NAMALWA (cell line): ENCODE measurements around the gene GSTP1.

Experiments
- DNase-seq: peaks from one replicate; pipeline ENCODE4 v3.0.0-alpha.2; 2015; ENCODE audit warnings: low spot score

Gene GSTP1

DNA sequence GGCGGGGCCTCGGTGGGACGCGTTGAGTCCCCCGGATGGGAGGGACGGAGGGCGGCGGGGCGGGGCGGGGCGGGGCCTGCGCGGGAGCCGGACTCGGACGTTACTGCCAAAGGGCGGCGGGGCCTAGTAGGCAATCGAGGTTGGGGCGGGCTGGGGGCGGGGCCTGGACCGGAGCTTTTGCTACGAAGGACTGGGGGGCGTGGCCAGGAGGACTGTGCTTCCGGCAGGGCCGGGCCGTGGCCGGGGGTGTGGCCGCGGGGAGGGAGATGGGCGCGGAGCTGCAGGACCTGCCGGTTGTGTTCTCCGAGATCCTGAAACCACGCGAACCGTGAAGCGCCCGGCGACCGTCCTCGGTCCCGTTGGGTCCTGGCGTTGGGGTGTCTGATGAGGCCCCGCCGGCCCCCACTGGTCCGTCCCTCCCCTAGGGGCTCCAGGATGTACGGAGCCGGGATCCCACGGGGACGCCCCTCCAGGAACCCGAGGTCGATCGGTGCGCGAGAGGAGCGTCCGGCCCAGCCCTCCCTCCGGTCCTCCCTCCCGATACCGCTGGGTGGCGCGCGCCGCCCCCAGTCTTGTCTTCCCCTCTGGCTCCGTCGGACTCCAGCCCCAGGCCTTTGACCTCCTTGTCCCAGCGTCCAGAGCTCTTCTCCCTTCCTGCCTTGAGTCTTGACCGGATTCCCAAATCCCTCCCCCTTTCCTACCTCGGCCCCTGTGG lies 46.8 kb downstream of the GSTP1 start:
- DNase-seq: peak; percentile 96

DNA sequence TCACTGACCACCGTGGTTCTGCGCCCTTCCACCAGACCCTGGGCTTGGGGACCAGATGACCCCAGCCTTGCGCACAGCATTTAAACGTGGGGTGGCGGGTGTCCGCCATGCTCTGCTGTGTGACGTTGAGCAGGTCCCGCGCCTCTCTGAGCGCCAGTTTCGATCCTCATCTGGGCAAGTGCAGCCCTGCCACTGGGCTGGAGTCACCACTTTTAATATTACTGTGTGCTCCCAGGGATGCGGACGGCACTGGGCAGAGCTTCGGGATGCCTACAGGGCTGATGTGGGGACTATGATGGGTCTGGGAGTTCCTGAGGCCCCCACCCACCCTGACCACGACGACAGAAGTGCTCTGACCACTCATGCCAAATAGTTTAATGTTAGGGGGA lies 47.3 kb downstream of the GSTP1 start:
- no peak for DNase-seq

- DNase-seq: no peak
Measured at GRCh38 chr11:67631411-67631810, 47.8 kb downstream of the GSTP1 start.

DNA sequence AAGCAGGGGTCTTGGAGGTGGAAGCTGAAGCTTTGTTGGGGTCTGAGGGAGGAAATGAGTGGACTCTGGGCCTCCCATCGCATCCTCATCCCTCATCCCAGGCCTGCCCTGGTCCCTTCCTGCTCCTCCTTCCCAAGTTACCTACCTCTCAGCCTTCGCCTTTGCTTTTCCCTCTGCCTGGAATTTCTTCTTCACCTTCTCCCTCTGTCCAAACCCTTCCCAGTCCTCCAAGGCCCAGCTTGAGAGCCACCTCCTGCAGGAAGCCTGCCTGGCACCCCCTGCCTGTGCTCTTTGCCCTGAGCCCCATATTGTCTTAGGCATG lies 48.2 kb downstream of the GSTP1 start:
- no peak for DNase-seq

GRCh38 chr11:67632175-67632981 lies 48.8 kb downstream of the GSTP1 start:
- DNase-seq: no peak

DNA sequence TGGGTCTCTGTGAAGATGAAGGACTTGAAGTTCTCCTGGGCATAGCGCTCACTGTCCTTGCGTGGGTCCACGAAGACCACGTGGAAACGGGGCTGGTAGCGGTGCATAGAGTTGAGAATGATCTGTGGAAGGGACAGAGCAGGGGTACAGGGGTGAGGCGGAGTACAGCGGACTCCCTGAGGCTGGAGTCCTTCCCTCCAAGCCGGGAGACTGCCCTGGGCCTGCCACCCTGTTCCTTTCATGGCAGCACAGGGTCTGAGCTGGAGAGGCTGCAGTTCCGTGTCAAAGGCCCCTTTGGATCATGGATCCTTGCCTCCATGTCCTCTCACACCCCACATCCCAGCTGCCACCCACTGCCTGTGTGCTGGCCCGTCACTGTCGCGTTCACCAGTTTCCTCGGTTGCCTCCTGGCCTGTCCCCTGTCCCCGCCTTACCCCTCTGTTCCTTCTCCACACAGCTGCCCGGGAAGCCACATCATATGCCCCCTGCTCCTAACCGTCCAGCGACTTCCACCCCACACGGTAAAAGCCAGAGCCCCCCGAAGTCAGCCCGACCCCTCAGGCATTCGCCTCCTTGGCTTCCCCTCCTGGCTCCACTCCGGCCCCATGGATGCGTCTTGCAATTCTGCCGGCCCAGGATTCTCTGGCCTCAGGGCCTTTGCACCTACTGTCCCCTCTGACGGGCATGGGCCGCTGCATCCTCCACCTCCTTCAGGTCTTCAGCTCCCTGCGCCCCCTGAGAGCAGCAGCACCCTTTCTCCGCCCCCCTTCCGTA lies 49.6 kb downstream of the GSTP1 start:
- DNase-seq: no peak

GRCh38 chr11:67633758-67634365 lies 50.2 kb downstream of the GSTP1 start:
- DNase-seq: no peak

- DNase-seq: no peak
Measured at GRCh38 chr11:67634366-67635230, 51.0 kb downstream of the GSTP1 start.

DNA sequence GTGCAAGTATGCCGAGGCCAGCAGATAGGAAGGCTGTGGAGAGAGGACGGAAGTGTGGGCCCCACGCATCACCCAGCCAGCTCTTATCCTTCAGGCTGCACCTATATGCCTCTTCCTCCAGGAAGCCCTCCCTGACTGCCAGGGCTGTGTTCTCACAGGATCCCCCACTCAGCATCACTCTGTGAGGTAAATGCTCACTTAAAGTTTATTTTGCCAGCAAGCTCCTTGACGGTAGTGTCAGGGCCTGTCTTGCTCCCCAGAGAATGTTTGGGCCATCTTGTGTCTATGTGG lies 51.6 kb downstream of the GSTP1 start:
- no peak for DNase-seq
